GM23248 (cell line): ENCODE measurements around the gene CAMKK1. TPM values are rescaled to one million over a fixed set of nuclear protein-coding genes. Genes with fewer than 3 reads are reported as not detected.

Experiments used
- DNase-seq: peaks from one replicate; pipeline ENCODE4 v3.0.0-alpha.2; 2015
- H2AFZ ChIP-seq: fragments of 200-600 bp; sonication (generic); 2 replicates; pipeline ENCODE4 v1.6.1; 2016; ENCODE audit warnings: antibody characterized with exemption
- H3F3A ChIP-seq: fragments of 200-600 bp; sonication (generic); 2 replicates; pipeline ENCODE4 v1.6.1; 2016; ENCODE audit warnings: mild to moderate bottlenecking, antibody characterized with exemption, mixed run types; ENCODE audit not compliant: insufficient read depth
- H3K27ac ChIP-seq: fragments of 200-600 bp; sonication (generic); 2 replicates; pipeline ENCODE4 v1.5.1; 2016; ENCODE audit warnings: mild to moderate bottlenecking
- H3K27me3 ChIP-seq: fragments of 200-600 bp; sonication (generic); replicated peaks from 2 replicates; pipeline ENCODE4 v1.6.1; 2016; ENCODE audit warnings: mild to moderate bottlenecking; ENCODE audit not compliant: insufficient read depth
- H3K36me3 ChIP-seq: fragments of 200-600 bp; sonication (generic); 2 replicates; pipeline ENCODE4 v1.6.1; 2016; ENCODE audit warnings: low read depth, mild to moderate bottlenecking
- H3K4me1 ChIP-seq: fragments of 200-600 bp; sonication (generic); 2 replicates; pipeline ENCODE4 v1.6.1; 2016; ENCODE audit warnings: mild to moderate bottlenecking; ENCODE audit not compliant: insufficient read depth
- H3K4me2 ChIP-seq: fragments of 200-600 bp; sonication (generic); one replicate; pipeline ENCODE4 v1.6.1; 2016; ENCODE audit warnings: mild to moderate bottlenecking; ENCODE audit not compliant: unreplicated experiment
- H3K4me3 ChIP-seq: fragments of 200-600 bp; sonication (generic); 2 replicates; pipeline ENCODE4 v1.5.1; 2016; ENCODE audit warnings: mild to moderate bottlenecking
- H3K79me2 ChIP-seq: fragments of 200-600 bp; sonication (generic); 2 replicates; pipeline ENCODE4 v1.6.1; 2016; ENCODE audit warnings: mild to moderate bottlenecking; ENCODE audit not compliant: insufficient read depth
- H3K9ac ChIP-seq: fragments of 200-600 bp; sonication (generic); 2 replicates; pipeline ENCODE4 v1.6.1; 2016; ENCODE audit warnings: mild to moderate bottlenecking
- H3K9me2 ChIP-seq: fragments of 200-600 bp; sonication (generic); 2 replicates; pipeline ENCODE4 v1.6.1; 2016; ENCODE audit warnings: mixed run types, mild to moderate bottlenecking, moderate library complexity; ENCODE audit not compliant: insufficient read depth
- H3K9me3 ChIP-seq: fragments of 200-600 bp; sonication (generic); one replicate; pipeline ENCODE4 v1.6.1; 2017; ENCODE audit warnings: low read depth
- H4K20me1 ChIP-seq: fragments of 200-600 bp; sonication (generic); 2 replicates; pipeline ENCODE4 v1.6.0; 2016; ENCODE audit not compliant: insufficient read depth
- EZH2 ChIP-seq: fragments of 200-600 bp; sonication (generic); IDR thresholded peaks from 2 replicates; pipeline ENCODE4 v1.6.1; 2018; ENCODE audit warnings: antibody characterized with exemption, mild to moderate bottlenecking; ENCODE audit not compliant: insufficient read depth, poor library complexity, severe bottlenecking
- EZH2phosphoT487 ChIP-seq: fragments of 200-600 bp; sonication (generic); IDR thresholded peaks from 2 replicates; pipeline ENCODE4 v1.6.1; 2018; ENCODE audit warnings: antibody characterized with exemption, moderate library complexity, mild to moderate bottlenecking, low read depth; ENCODE audit not compliant: insufficient read depth
- WGBS, 2 experiments: methylation state at CpG; one replicate each; pipeline ENCODE4 v1.1.6; 2015 to 2017; ENCODE audit warnings: low lambda C conversion rate in 2 of 2, low coverage in 1 of 2; ENCODE audit errors: missing lambda C conversion rate in 2 of 2; 5-methylcytosine and 5-hydroxymethylcytosine counted together
- in situ Hi-C: fragments of 300-500 bp; cut with MboI; formaldehyde crosslinking; loops from 2 replicates; pipeline ENCODE4 v1.15.0; 2020
- polyA plus RNA-seq: library from polyadenylated mRNA; unstranded; fragments of >200 nt; fragmentation: Nextera tagmentation; extraction: Ambion mirVana; gene quantifications from 2 replicates; pipeline ENCODE4 v1.2.1, GENCODE V29; 2016
- total RNA-seq: library from RNA; depleted of rRNA; stranded (reverse); fragments of >200 nt; shearing (Covaris generic); gene quantifications from 2 replicates; pipeline ENCODE4 v1.2.3, GENCODE V29; 2014

CAMKK1 gene
- total and polyA plus RNA-seq, 2 experiments from 2014 or later: 4.0 to 4.5 TPM

DNA sequence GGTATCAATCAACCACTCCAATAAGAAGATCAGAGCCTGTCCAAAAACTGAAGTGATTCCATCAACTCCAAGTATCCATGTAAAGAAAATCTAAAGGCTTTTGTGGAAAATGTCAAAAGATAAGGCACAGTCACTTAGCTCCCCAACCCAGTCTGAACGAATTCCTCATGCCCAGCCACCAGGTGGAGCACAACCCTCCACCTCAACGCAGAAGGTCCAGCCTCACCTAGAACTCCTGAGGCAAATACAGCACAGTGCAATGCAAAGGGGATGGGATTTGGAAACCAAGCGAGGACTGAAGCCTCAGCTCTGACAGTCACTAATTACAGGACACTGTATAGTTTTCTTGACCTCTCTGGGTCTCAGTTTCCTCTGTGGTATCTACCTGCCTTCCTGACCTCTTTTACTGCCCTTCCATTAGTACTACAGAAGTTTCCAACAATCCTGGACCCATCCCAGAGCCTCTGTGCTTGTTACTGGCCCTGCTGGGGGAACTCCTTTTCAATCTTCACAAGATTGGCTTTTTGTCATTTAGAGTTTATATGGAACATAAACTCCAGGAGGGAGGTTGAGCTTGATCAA, 48.8 kb downstream of the CAMKK1 start:
- no peaks in the 10 kb centered on the region for H4K20me1 ChIP-seq
- in situ Hi-C loops: no loop called here
- DNase-seq: peak; percentile 56

DNA sequence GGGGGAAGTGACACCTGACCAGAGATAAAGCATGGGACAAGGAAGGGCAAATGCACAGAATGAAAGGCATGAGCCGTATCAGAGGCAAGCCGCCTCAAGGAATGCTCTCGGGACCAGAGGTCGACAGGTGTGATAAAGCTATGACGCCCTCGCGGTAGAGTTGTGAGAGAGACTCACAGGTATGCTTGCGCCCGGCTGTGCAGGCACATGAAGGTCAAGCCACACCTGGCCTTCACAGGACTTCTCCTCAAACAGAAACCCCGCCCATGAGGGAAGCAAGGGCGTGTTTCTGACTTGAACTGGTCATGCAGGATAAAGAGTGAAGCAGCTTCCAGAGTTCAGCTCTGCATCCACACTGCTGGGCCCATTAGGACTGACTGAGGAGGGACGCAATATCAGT, 54.6 kb downstream of the CAMKK1 start:
- H3K9me3 ChIP-seq: no peaks in the 10 kb centered on the region
- H3K4me1 ChIP-seq: no peaks in the 10 kb centered on the region
- H3K27ac ChIP-seq: no peak overlapping the region
- 94 to 96% methylated on average over 12 of the region's 12 CpGs for WGBS, 2 experiments
- no peaks in the 10 kb centered on the region for H3K9me2 ChIP-seq
- H3K79me2 ChIP-seq: peaks cover 96% of the 10 kb centered on the region
- no peak for TF ChIP-seq EZH2
- no peak for TF ChIP-seq EZH2phosphoT487
- no peak overlapping the region for H3K9ac ChIP-seq
- in situ Hi-C loops: no loop called here
- H3K27me3 ChIP-seq: no peaks in the 10 kb centered on the region
- no peak for DNase-seq
- peaks cover 42% of the 10 kb centered on the region; the same call in 1 of the 2 replicates for H3K36me3 ChIP-seq
- no peak overlapping the region for H2AFZ ChIP-seq
- H3F3A ChIP-seq: no peaks in the 10 kb centered on the region
- no peak overlapping the region for H3K4me2 ChIP-seq
- no peak overlapping the region for H3K4me3 ChIP-seq
- no peaks in the 10 kb centered on the region for H4K20me1 ChIP-seq

More for the DNA sequence above, 48.8 kb downstream of the CAMKK1 start:
- WGBS, 2 experiments: 44 to 51% methylated on average over 3 of the region's 3 CpGs
- TF ChIP-seq EZH2: no peak
- TF ChIP-seq EZH2phosphoT487: no peak
- H3K9me3 ChIP-seq: no peaks in the 10 kb centered on the region
- H3K4me1 ChIP-seq: peaks cover 6% of the 10 kb centered on the region; the same call in 1 of the 2 replicates
- H3K9ac ChIP-seq: peak overlapping the region; percentile 9; the same call in 1 of the 2 replicates
- H3K4me2 ChIP-seq: no peak overlapping the region
- H3K79me2 ChIP-seq: peaks cover 70% of the 10 kb centered on the region
- H3K27me3 ChIP-seq: no peaks in the 10 kb centered on the region
- no peaks in the 10 kb centered on the region for H3K9me2 ChIP-seq
- no peak overlapping the region for H3K4me3 ChIP-seq
- no peaks in the 10 kb centered on the region; the same call in 1 of the 2 replicates for H3F3A ChIP-seq
- H2AFZ ChIP-seq: no peak overlapping the region
- H3K27ac ChIP-seq: no peak overlapping the region
- peaks cover 40% of the 10 kb centered on the region; the same call in 1 of the 2 replicates for H3K36me3 ChIP-seq

DNA sequence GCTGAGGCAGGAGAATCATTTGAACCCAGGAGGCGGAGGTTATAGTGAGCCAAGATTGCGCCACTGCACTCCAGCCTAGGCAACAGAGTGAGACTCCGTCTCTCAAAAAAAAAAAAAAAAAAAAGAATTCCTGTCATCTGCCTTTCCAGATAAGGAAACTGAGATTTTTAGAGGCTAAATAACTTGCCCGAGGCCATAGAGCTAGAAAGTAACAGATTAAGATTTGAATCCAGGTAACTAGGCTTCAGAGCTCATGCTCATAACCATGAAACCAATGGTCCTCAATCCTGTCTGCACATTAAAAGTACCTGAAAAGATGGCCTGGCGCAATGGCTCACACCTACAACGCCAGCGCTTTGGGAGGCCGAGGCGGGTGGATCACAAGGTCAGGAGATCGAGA, 56.3 kb downstream of the CAMKK1 start:
- TF ChIP-seq EZH2phosphoT487: no peak
- no peak for TF ChIP-seq EZH2
- DNase-seq: no peak
- in situ Hi-C loops: no loop called here
- H3K4me3 ChIP-seq: no peak overlapping the region
- WGBS, 2 experiments: 98% methylated on average over 7 to 10 of the region's 10 CpGs
- peaks cover 32% of the 10 kb centered on the region; the same call in 1 of the 2 replicates for H3K36me3 ChIP-seq
- no peaks in the 10 kb centered on the region for H4K20me1 ChIP-seq
- H3F3A ChIP-seq: no peaks in the 10 kb centered on the region
- H3K79me2 ChIP-seq: peaks cover 89% of the 10 kb centered on the region
- no peak overlapping the region for H2AFZ ChIP-seq
- no peak overlapping the region for H3K9ac ChIP-seq
- no peaks in the 10 kb centered on the region for H3K27me3 ChIP-seq
- no peaks in the 10 kb centered on the region for H3K9me3 ChIP-seq
- H3K9me2 ChIP-seq: no peaks in the 10 kb centered on the region
- no peak overlapping the region for H3K4me2 ChIP-seq
- H3K27ac ChIP-seq: no peak overlapping the region
- no peaks in the 10 kb centered on the region for H3K4me1 ChIP-seq

DNA sequence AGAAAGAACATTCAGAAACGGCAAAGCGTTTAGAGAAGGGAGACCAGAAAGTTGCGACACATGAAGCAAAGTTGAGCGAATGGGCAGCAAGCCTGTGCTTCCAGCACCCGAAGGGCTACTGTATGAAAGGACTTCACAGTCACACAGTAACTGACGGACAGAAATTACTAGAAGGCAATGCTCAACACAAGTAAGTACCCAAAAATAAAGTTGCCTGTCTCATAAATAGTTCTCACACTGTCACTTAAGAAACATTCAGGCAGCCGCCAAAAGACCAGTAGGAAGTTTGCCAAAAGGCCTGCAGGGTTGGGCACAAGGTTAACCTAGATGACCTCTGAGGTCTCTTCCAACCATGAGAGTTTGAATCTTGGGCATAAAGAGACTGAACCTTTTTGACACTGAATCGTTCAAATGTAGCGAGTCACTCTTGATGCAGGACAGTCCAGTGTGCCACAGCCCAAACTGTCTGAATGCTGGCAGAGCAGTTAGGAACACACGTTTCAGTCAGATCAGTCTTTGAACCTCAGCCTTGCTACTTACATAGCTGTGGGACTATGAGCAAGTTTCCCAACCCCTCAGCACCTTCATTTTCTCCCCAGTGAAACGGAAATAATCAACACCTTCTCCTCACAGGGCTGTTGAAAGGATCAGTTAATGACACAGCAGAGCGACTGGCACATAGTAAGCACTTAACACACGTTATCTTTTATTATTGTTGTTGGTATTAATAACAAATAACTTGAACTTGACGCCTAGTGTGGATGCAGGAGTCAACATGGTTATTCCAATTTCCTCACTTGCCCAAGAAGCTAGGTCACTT, 57.2 kb downstream of the CAMKK1 start:
- no peaks in the 10 kb centered on the region for H3K4me1 ChIP-seq
- TF ChIP-seq EZH2phosphoT487: no peak
- TF ChIP-seq EZH2: no peak
- no peaks in the 10 kb centered on the region for H4K20me1 ChIP-seq
- H3F3A ChIP-seq: no peaks in the 10 kb centered on the region
- H3K9ac ChIP-seq: no peak overlapping the region
- in situ Hi-C loops: no loop called here
- no peak for DNase-seq
- H3K4me3 ChIP-seq: no peak overlapping the region
- H3K36me3 ChIP-seq: peaks cover 26% of the 10 kb centered on the region; the same call in 1 of the 2 replicates
- H3K9me3 ChIP-seq: no peaks in the 10 kb centered on the region
- 80 to 81% methylated on average over 14 of the region's 14 CpGs for WGBS, 2 experiments
- no peak overlapping the region for H3K4me2 ChIP-seq
- H3K27ac ChIP-seq: no peak overlapping the region
- H3K79me2 ChIP-seq: peaks cover 88% of the 10 kb centered on the region
- no peak overlapping the region for H2AFZ ChIP-seq
- no peaks in the 10 kb centered on the region for H3K9me2 ChIP-seq
- no peaks in the 10 kb centered on the region for H3K27me3 ChIP-seq
